ENCODE measurements around the gene SOBP.

DNA sequence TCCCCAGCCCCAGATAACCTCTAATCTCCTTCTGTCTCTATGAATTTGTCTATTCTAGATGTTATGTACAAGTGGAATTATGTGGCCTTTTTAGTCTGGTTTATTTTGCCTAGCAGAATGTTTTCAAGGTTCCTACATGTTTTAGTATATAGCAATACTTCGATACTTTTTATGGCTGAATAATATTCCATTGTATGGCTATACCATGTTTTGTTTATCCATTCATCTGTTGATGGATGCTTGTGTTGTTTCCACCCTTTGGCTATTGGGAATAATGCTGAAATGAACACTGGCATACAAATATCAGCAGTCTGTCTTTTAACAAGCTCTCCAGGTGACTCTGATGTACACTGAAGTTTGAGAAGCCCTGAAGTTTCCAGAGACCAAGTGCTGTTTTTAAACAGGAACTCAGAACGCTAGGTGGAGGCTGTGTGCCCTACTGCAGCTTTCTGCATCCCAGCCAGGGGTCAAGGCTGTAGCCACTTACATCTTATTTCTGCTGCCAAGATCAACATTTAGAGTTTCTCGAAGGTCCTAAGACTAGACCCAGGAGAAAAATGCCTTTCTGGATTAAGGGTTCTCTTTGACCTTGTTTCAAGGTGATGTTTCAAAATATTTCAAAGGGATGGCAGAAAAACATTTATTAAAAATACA, 123.0 kb downstream of the SOBP start:
- TF ChIP-seq, protein P1, sequence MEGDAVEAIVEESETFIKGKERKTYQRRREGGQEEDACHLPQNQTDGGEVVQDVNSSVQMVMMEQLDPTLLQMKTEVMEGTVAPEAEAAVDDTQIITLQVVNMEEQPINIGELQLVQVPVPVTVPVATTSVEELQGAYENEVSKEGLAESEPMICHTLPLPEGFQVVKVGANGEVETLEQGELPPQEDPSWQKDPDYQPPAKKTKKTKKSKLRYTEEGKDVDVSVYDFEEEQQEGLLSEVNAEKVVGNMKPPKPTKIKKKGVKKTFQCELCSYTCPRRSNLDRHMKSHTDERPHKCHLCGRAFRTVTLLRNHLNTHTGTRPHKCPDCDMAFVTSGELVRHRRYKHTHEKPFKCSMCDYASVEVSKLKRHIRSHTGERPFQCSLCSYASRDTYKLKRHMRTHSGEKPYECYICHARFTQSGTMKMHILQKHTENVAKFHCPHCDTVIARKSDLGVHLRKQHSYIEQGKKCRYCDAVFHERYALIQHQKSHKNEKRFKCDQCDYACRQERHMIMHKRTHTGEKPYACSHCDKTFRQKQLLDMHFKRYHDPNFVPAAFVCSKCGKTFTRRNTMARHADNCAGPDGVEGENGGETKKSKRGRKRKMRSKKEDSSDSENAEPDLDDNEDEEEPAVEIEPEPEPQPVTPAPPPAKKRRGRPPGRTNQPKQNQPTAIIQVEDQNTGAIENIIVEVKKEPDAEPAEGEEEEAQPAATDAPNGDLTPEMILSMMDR (IDR thresholded peaks at IDR 0.05), result no peak
- TF ChIP-seq EZH2 (IDR thresholded peaks at IDR 0.05; ENCODE audit: borderline replicate concordance, insufficient read depth, low read depth, low read length, poor library complexity, severe bottlenecking), result no peak
